Inflammatory macrophage treated with lipopolysaccharide for 1 hour (primary cell): ENCODE measurements around the gene TMEM240.
"Not testable (repeated sequence)": the region's sequence is repeated elsewhere in the genome, so short reads cannot be mapped to it uniquely, and the experiment has no call there.

Experiments used
- DNase-seq, 2 donors: peaks; one replicate each; pipeline ENCODE4 v3.0.0-alpha.2; 2020 to 2022

Gene TMEM240

DNA sequence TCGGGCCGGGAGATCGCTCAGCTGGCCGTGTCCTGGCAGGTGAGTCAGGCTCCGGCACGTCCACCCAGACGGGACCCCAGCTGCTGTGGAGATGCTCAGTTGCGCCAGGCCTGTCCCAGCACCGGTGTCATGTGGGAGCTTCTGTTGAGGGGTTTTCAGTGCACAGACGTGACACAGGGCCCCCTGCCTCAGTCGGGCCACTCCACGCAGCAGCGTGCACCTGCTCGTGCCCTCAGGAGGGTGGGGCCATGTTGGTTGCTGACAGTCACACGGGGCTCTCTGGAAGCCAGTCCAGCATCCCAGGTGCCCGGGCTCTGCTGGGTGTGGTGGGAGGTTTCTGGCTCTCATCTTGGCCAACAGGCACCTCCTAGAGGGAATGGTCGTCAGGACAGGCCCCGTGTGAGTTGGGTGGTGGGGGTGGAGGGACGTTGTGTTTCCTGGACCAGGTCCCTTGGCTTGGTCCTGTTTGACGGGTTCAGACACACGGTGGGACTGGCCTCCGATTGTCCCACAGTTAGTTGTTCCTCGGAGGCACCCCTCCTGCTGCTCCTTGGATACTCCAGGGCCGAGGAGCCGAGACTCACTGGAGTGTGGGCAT lies 49.7 kb downstream of the TMEM240 start:
- DNase-seq, result no peak

DNA sequence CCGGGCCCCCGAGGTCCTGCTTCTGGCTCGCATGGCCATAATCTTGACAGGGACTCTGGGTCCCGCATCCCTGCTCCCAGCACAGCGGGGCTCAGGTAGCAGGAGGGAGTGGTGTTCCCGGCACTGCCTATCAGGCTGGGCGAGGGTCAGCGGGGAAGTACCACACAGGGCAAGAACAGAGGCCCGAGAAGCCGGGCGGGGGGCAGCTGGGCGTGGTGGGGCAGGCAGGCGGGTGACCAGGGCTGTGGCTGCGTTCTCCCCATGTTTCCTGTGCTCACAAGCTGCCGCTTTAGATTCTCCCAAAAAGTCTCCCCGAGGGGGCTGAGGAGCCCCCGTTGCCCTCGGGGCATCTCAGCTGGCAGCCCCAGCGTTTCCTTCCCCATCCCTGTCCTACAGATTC lies 50.6 kb downstream of the TMEM240 start:
- DNase-seq, result no peak

DNA sequence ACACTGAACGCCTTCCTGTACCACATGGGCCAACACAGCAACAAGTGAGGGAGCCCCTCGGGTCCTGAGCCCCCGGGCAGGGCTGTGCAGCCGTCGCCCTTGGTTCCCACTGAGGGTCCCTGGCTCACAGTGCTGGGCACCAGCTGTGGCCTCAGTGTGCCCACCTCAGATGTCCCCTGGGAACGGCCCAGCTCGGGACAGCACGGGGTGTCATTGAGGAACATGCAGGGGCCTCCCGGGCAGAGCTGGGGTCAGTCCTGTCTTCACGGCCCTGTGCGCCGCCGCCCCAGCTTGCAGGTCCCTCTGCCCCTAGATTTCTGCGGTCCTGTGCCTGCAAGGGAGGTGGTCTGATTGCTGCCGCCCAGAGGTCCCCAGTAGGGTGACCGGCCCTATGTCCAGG lies 51.2 kb downstream of the TMEM240 start:
- no peak for DNase-seq

DNA sequence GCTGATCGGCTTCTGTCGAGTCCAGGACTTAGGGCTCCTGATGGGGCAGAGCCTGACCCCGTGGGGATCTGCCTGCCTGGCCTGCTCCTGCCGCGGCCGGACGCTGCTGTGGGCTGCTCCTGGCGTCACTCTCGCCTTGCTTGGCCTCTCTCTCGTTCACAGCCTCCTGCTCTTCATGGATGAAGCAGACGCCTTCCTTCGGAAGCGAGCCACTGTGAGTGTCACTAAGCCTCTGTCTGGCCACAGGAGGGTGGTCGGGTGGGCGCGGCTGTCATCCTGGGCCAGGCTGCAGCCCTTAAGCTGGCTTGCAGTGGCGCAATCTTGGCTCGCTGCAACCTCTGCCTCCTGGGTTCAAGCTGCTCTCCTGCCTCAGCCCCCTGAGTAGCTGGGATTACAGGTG lies 52.7 kb downstream of the TMEM240 start:
- no peak for DNase-seq

DNA sequence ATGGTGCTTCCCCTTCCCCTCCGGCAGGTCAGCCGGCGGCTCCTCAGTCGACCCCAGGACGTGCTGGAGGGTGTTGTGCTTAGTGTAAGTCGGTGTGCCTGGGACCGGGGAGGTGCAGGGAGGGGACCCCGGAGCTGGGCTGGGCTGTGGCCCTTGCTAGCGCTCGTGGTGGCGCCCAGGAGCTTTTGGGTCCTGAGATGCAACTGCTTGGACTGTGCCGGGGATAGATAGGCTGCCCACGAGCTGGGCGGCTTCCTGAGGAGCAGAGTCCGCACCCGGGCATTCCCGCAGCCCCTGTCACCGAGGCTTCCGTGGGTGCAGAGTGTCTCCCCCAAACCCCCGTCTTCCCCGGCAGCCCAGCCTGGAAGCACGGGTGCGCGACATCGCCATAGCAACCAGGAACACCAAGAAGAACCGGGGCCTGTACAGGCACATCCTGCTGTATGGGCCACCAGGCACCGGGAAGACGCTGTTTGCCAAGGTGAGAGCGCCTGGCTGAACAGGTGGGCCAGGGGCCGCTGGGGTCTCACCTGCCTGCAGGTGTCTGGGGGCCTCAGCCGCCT lies 54.6 kb downstream of the TMEM240 start:
- DNase-seq, result not testable (repeated sequence)

DNA sequence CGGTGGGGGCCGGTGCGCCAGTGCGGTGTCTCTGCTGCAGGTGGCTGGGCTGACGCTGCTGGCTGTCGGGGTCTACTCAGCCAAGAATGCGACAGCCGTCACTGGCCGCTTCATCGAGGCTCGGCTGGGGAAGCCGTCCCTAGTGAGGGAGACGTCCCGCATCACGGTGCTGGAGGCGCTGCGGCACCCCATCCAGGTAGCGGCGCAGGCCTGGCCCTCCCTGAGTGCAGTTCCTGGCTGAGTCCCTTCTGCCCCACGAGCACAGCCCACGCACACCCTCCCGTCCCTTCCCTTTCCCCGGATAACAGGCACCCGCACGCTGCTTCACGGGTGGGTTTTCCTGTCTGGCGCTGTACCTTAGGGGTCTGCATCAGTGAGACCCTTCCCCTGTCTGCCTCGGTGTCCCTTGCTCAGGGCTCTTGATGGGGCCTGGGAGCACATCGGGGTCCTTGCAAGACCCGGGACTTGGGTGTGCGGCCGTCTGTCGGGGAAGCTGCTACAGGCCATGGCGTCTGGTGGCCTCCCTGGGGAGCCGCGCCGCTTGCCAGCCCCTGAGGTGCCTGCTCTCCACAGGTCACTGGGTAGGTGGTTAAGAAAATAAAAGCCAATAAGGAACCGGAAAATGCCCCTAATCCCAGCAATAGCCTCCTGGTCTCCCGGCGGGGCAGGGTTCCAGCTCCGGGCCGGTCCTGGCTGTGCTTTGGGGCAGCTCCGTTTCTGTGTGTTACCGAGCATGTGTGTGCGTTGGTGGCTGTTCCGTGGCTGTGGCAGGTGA lies 55.3 kb downstream of the TMEM240 start:
- not testable (repeated sequence) for DNase-seq
